GM18519 (cell line): ENCODE measurements around the gene TSC1.
"Not testable (repeated sequence)": the region's sequence is repeated elsewhere in the genome, so short reads cannot be mapped to it uniquely, and the experiment has no call there.

Experiments
- ATAC-seq: cut with Tn5 transposase; IDR thresholded peaks from one replicate; pipeline ENCODE4 v1.9.1; 2021; ENCODE audit warnings: mild to moderate bottlenecking, moderate library complexity; ENCODE audit not compliant: unreplicated experiment, low FRiP score

TSC1 gene

GRCh38 chr9:132978112-132978450 is 33.7 kb upstream of the TSC1 start:
- ATAC-seq = no peak

DNA sequence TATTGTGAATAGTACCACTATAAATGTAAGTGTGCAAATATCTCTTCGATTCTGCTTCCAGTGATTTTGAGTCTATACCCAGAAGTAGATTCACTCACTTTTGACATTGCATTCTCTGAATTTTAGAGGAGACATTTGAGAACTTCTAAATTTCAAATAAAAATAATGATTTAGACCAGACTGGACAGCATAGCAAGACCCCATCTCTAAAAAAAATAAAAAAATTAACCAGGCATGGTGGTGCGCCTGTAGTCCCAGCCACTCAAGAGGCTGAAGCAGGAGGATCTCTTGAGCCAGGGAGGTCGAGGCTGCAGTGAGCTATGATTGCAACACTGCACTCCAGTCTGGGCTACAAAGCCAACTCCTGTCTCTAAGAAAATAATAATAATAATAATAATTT is 32.2 kb upstream of the TSC1 start:
- no peak for ATAC-seq

DNA sequence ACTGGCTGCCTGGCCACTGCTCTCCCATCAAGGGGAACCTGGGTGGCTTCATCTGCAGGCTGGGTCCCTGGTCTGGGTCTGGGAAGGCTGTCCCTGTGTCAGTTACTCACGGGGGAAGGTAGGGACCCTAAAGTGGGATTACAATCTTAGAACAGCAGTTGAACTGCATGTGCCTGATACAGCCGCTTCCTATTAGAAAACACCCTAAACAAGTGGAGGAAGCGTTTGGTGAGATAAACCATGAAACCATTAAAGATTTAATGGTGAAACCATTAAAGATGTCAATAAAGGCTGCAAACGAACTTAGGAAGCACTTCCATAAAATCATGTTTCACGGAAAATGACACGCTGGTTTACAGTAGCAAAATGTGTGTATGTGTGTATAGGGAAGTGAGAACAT is 31.5 kb upstream of the TSC1 start:
- ATAC-seq = no peak

DNA sequence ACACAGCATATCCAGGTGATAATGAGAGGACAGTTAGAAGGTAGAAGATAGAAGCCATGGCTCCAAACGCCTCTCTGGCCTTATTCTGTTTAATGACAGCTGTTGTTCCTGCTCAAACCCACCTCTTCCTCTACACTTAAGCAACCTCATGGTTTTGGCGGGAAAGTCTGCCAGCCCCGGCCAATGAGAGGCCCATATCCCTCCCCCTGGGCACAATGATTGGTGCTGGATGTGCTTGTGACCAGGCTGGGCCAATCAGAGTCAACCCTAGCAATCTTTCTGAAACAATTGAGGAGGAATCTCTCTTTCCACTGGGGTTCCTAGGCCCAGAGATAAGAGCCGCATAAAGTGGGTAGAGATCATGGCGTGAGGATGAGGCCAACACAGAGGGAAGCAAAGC is 29.3 kb upstream of the TSC1 start:
- no peak for ATAC-seq

DNA sequence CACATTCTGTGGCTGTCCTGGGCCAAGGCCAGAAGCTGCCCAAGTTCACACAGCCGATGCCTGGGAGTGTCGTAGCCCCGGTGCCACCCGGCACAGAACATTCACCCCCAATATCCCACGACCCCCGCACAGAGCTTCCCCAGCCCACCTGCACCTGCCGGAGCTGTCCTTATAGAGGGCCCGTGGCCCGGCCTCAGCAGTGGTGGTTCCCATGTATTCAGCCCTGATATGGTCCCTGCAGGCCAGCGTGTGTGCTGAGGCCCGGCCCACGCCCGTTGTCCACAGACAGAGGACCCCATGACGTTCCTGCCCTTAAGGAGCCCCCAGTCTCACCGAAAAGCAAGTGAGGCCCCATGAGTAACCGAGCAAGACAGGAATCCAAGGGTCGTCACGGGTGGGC is 28.8 kb upstream of the TSC1 start:
- no peak for ATAC-seq

GRCh38 chr9:132970324-132971062 is 26.1 kb upstream of the TSC1 start:
- ATAC-seq = no peak

- no peak for ATAC-seq
Observed at GRCh38 chr9:132969783-132970182, 25.4 kb upstream of the TSC1 start.

- ATAC-seq = not testable (repeated sequence)
Observed at GRCh38 chr9:132967908-132968307, 23.5 kb upstream of the TSC1 start.

- no peak for ATAC-seq
Observed at GRCh38 chr9:132965478-132965877, 21.1 kb upstream of the TSC1 start.

DNA sequence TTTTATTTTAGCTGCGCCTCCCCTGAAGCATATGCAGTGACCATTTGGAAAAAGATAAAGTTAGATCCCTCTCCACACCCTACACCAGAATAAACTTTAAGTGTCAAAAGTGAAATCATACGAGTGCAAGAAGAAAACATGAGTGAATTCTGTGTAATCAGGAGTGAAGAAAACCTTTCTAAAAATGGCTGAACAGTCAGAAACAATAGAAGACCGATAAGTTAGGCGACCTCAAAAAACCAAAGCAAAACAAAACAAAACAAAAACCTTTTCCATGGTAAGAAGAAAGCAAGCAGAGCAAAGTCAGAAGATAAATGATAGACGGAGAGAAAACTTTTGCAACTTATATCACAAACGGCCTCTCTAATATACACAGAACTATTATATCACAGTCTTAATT is 16.6 kb upstream of the TSC1 start:
- ATAC-seq = no peak

DNA sequence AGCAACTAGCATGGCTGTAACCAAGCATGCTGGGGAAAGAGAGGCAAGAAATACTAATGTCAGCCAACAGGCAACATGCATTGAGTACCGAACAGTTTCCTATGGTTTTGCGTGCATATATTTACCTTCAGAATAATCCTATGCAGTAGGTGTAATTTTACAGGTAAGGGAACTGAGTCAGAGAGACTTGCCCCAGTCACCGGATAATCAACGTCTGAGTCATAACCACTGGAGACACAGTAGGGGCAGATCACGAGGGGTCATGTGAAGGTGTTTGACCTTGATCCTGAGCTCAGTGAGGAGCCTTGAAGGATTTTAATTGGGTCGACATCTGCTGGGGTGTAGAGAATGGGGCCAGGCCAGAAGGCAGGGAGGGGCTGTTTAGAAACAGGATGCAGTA is 13.4 kb upstream of the TSC1 start:
- no peak for ATAC-seq

DNA sequence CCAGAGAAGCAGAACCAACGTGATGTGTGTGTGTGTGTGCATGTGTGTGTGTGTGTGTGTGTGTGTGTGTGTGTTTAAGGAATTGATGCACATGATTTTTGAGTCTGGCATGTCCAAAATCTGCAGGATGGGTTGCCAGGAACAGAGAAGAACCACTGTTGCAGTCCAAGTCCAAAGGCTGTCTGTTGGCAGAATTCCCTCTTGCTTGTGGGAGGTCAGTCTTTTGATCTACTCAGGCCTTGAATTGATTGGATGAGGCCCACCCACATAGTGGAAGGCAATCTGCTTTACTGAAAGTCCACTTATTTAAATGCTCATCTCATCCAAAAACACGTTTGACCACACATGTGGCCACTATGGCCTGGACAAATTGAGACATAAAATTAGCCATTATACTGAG is 11.4 kb upstream of the TSC1 start:
- no peak for ATAC-seq

DNA sequence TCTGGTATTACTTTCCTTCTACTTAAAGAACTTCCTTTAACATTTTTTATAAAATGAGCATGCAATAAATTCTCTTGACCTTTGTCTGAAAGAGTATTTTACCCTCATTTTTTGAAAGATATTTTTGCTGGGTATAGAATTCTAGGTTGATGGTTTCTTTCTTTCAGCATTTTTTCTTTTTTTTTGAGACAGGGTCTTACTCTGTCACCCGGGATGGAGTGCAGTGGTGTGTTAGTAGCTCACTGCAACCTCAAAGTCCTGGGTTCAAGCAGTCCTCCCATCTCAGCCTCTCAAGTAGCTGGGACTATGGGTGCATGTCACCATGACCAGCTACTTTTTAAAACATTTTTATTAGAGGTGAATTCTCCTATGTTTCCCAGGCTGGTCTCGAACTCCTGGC is 10.7 kb upstream of the TSC1 start:
- ATAC-seq = no peak

DNA sequence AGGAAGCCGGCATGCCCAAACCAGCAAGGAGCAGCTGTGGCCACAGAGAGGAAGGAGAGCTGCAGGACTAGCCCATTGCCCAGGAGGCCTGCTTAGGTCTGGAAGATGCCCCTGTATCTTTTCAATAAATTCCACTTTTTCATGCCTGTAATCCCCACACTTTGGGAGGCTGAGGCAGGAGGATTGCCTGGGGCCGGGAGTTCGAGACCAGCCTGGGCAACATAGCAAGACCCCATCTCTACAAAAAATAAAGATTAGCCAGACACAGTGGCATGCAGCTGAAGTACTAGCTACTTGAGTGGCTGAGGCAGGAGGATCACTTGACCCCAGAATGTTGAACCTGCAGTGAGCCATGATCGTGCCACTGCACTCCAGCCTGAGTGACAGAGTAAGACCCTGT is 5.3 kb upstream of the TSC1 start:
- no peak for ATAC-seq

DNA sequence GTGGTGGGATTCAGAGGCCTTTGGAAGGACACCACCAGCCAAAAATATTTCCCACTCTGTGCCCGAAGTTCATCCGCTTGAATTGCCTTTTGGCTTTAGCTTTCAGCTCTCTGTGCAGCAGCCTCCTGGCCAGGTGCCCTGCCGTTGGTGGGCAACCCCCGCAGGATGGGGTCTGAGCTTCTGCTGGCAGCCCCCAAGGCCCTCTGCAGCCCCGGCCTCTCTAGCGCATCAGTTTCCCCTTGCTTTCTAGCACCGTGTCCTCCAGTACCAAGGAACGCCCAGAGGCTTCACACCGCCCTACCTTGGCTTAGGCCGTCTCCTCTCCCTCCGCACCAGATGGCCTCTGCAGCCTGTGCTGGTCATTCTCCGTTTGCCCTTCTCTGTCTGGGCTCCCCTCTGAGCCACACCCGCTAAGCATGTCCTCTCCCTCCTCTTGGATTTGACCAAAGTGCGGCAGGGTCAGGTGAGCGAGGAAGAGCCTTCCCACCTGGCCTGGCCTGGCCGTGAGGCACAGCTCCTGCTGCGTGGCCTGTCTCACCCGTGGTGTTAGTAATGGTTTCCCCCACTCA is 4.2 kb upstream of the TSC1 start:
- no peak for ATAC-seq

DNA sequence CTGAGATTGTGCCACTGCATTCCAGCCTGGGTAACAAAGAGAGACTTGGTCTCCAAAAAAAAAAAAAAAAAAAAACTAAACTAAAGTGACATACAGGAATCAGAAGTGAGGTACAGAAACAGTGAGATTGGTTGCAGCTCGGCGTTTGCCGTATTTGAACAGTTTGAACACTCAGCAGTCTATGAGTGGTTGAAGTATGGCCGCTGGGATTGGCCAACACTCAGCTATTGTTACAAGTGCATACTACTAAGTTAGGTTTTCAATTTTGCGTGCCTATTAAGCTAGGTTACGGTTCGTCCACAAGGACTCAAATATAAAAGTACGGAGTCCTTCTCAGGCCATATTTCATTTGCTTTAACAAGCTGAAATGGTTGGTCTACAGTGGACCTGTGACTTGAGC is 3.3 kb upstream of the TSC1 start:
- no peak for ATAC-seq

DNA sequence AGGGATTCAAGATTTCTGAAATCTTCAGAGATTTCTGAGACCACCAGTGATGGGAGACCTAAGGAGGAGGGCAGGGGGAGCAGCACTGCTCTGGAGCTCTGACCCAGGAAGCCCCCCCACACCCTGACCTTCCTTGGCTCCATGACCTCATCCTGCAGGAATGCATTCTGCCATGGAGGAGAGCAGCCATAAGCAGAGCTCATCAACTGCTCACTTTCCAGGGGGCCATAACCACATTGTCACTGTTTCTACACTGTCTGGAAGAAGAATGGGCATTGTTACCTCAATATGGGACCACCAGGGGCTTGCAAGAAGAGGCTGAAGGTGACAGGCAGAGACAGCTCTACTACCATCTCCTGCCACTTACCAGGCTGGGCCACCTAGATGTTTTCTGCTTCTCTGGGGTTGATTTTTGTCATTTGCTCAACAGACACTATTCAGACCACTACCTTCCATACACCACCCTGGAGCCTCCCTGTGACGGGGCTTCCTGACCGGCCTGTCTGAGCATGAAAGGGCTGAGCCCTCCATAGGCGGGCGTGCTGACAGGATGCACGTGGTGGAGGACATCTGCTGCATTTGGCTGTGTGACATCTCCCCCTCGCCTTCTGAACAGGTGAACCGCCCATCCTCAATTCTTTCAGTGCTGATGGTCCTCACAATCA is 2.3 kb upstream of the TSC1 start:
- ATAC-seq = no peak

DNA sequence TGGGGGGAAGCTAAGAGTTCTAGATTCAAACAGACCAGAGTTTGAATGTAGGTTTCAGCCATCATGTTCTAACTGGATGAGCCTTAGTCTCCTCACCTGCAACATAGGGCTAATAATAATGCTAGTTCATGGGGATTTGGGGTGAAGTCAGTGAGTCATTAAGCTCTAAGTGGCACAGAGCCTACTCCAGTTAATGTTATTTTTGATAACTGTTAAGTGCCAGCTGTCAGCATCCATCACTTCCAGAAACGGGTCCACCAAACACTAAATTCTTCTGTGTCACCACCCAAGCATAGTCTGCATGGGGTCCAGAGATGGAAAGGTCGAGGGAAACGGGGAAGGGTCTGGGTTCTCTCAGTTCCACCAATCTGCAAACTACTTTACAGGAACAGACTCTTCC is 1.8 kb upstream of the TSC1 start:
- ATAC-seq = no peak

GRCh38 chr9:132945186-132946130 is 1.0 kb upstream of the TSC1 start:
- ATAC-seq = no peak

DNA sequence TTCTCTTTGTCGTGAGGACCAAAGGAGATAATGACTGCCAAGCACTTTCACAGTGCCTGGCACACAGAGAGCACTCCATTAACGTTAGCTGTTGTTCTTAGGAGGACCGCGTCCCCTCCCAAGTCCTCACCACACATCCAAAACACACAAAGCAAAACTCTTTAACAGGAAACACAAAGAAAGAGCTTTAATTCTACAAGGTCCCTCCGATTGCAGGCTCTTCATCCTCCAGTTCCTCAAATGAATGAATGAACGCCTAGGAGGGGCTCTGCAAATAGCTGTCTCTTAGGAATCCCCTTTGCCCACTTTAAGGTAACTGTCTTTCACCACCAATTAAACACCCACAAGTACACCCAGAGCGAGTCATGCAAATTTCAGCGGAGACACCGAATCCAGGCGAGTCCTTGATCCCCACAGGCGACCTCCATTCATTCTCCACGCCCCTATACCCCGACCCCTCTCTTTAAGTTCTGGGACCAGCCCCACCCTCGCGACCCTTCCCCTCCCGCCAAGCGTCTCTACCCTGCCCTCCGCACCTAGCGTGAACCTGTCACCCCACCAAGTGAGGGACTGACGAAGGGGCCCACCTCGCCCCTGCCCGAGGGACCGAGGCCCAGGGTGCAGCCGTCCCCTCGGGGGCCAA is 644 bp downstream of the TSC1 start:
- no peak for ATAC-seq
